GM18505 (cell line): ENCODE data around the gene TMEM269.
"Not testable (repeated sequence)": the region's sequence is repeated elsewhere in the genome, so short reads cannot be mapped to it uniquely, and the experiment has no call there.

Experiments
- ATAC-seq: cut with Tn5 transposase; IDR thresholded peaks from one replicate; pipeline ENCODE4 v1.9.1; 2021; ENCODE audit not compliant: unreplicated experiment
- POLR2A ChIP-seq: IDR thresholded peaks from 4 replicates; pipeline ENCODE4 v1.6.1; 2011; ENCODE audit warnings: borderline replicate concordance; ENCODE audit not compliant: insufficient read depth, insufficient read length; ENCODE audit errors: extremely low read depth

Gene TMEM269

DNA sequence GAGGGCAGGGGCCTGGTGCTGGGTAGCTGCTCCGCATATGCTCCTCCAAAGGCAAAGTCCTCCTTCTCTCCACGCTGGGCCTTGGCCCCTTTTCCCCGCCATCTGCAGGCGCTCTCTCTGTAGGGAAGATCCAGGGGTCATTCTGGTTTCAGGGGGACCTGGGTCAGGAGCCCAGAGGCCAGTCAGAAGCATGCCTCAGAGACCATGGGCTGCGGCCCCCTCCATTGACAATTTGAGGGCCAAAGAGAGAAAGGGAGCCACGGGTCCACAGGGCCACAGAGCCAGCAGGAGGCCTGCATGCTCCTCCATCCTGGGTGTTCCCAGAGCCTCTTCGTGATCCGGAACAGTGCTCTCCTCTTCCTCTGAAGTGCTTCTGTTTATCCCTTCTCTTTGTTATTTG is 42.6 kb upstream of the TMEM269 start:
- ATAC-seq, result no peak
- no peak for TF ChIP-seq POLR2A

DNA sequence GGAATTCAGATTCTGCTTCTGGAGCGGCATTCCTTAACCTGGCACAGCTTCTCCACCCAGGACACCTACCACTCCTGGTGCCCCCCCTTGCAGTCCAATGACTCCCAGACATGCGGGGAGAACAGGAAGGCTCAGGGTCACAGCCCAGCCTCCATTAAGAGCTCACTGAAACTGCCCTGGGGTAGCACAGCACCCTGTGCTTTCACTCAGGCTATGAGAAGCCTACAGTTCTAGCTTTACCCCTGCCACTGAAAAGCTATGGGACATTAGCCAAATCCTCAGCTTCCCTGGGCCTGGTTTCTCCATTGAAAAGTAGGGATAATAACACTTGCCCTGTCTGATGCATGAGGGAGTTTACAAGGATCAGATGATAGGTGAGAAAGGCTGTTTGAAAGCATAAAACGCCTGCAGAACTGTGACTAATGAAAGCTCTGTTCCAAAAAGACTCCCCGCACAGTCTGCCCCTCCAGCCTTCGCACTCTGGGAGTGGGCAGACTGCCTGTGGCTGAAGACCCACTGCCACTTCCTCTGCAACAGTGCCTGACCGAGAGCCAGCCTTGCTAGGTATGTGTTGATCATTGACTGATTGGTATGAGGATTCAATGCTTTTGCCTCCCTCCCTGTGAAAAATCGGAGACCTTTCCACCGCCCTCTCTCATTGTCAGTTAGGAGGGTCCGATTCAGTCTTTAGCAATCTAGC is 42.0 kb upstream of the TMEM269 start:
- ATAC-seq, result no peak
- no peak for TF ChIP-seq POLR2A

GRCh38 chr1:42743317-42744147 is 41.3 kb upstream of the TMEM269 start:
- no peak for TF ChIP-seq POLR2A
- ATAC-seq, result no peak

- no peak for ATAC-seq
- TF ChIP-seq POLR2A, result no peak
These were observed 40.7 kb upstream of the TMEM269 start for GRCh38 chr1:42744148-42744413.

DNA sequence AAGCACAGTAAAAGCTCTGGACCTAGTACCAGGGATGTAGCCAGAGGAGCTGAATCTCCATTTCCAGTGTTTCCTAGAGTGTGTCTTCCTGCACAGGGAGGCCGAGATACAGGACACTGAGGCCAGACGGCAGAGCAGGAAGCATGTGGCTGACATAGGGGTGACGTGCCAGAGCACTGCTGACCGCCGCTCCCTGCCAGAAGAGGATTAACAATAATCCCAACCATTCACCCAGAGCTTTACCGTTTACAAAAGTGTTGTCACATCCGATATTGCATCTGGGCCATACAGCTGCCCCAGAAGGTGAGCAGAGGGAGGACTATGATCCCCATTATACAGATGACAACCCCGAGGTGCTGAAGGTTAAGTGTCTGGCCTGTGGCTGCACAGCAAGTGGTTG is 38.9 kb upstream of the TMEM269 start:
- ATAC-seq, result no peak
- TF ChIP-seq POLR2A, result no peak

DNA sequence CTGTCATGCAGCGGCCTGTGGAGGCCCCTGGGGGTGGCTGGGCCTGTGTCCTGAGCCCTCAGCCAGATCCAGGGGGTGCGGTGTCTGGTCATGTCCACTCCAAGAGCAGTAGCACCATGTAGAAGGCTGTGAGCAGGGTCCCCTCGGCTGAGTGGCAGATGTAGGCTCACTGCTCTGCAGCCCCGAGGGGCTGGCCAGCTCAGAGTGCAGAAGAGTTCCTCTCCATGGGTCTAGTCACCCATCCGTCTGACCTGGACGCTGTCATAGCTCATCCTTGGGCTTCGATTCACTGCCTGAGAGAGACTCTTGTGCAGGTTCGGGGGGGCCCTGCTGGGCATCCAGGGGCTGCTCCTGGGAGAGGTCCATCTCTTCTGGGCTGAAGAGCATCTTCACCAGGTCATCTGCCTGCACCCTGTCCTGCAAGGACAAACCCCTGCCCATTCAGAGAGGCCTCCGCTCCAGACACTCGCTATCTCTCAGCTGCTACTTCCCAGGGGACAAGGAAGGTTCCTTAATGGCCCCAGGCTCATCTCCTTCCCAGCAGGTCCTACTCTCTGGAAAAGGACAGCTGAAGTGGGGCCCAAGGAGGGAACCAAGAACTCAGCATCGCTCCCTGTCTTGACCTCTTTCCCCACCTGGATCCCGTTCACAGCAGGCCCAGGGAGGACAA is 38.2 kb upstream of the TMEM269 start:
- no peak for ATAC-seq
- TF ChIP-seq POLR2A, result no peak

DNA sequence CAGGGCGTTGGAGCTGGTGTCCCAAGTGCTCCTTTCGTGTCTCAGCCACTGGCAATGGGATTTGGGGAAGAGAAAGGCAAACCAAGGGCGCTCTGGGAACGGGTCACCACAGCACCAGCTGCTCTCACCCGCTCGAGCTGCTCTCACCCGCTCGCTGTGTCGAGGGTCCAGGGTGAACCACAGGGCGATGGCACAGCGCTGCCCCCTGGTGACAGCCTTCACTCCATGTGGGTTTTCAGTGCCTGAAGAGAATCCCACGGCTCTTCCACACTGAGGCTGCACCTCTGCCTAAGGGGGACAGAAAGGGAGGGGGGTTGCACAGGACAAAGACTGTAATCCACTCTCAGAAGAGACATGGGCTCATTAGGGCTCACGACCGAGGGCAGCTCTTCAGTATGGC is 37.7 kb upstream of the TMEM269 start:
- TF ChIP-seq POLR2A, result no peak
- no peak for ATAC-seq

GRCh38 chr1:42748021-42748420 is 36.8 kb upstream of the TMEM269 start:
- no peak for ATAC-seq
- TF ChIP-seq POLR2A, result no peak

DNA sequence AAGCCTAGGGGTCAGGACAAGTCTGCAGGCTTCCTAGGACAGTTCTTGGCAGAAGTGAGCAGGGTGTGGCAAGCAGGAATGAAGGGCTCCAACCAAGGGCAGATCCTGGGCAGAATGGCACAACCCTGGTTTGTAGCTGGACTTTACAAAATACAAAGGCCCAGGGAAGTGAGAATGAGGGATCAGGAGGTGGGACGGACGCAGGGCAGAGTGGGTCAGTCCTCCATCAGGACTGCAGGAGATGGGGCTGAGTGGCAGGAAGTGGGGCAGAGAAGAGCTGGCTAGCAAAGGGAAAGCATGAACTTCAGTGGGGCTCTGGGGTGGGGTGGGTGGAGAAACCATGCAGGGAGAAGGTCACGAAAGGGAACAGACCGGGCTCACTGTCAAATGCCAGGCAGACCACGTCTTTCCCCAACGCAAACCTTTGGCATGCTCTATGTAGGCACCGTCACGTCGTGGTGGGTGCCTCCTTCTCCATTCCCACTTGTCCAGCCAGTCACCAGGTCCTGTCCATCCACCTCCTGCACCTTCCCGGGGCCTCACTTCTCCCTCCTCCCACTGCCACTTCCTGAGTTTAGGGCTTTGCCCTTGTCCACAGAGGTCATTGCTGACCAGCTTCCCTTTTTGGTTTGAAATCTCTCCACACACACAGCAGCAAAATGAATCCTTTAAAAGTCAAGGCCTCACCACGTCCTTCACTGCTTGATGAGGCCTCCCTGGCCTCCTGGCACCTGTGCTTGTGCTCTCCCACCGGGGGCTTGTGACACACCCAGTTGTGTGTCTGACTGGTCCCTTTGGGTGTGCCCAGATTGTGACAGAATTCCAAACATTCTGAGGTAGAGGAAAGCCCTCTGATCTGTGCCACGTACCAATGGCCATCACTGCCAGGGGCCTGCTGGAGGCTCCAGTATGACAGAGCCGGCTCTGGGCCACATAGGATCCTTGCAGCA is 36.1 kb upstream of the TMEM269 start:
- TF ChIP-seq POLR2A, result no peak
- ATAC-seq, result no peak

- TF ChIP-seq POLR2A, result no peak
- no peak for ATAC-seq
These were observed 34.8 kb upstream of the TMEM269 start for GRCh38 chr1:42750041-42750440.

DNA sequence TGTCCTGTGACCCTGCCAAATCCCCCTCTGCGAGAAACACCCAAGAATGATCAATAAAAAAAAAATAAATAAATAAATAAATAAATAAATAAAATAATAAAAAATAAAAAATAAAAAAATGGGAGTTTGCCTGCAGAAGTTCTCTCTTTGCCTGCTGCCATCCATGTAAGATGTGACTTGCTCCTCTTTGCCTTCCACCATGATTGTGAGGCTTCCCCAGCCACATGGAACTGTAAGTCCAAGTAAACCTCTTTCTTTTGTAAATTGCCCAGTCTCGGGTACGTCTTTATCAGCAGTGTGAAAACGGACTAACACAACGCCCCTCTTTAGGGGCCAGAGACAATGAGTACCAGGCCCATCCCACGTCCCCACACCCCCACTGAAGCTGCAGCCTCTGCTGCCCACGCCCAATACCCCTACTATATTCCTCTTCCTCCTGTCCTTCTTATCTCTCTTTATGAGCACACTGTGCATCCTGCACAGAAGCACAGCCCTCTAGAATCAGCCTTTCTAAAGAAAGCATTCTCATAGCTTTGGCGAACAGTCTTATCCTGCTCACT is 33.2 kb upstream of the TMEM269 start:
- not testable (repeated sequence) for ATAC-seq

GRCh38 chr1:42752284-42752683 is 32.5 kb upstream of the TMEM269 start:
- ATAC-seq, result no peak
- TF ChIP-seq POLR2A, result no peak

- no peak for ATAC-seq
- no peak for TF ChIP-seq POLR2A
These were observed 31.7 kb upstream of the TMEM269 start for GRCh38 chr1:42753070-42753469.
